NCI-H1436 (cell line): ENCODE measurements around the gene TAF4B.

Experiments
- DNase-seq: peaks from one replicate; lab custom pipeline; 2025; lab: John Stamatoyannopoulos, UW

TAF4B gene

GRCh38 chr18:26386002-26386401 is 159.8 kb downstream of the TAF4B start:
- peak; percentile 1 for DNase-seq

DNA sequence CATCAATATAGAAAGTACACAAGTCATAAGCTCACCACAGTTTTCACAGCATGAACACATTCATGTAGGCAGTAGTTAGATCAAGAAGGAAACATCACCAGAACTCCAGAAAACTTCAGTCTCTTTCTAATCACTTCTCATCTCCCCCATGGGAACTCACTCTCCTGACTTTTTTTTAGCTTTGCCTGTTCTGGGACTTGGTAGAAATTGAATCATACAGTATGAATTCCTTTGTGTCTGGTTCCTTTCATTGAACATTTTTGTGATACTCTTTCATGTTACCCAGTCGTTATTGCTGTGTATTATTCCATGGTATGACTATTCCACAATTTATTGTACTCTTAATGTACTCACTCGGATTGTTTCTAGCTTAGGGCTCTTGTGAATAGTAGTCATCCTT is 160.2 kb downstream of the TAF4B start:
- no peak for DNase-seq

- DNase-seq = no peak
Measured at GRCh38 chr18:26394047-26394654, 167.9 kb downstream of the TAF4B start.

- no peak for DNase-seq
Measured at GRCh38 chr18:26397019-26397418, 170.8 kb downstream of the TAF4B start.

DNA sequence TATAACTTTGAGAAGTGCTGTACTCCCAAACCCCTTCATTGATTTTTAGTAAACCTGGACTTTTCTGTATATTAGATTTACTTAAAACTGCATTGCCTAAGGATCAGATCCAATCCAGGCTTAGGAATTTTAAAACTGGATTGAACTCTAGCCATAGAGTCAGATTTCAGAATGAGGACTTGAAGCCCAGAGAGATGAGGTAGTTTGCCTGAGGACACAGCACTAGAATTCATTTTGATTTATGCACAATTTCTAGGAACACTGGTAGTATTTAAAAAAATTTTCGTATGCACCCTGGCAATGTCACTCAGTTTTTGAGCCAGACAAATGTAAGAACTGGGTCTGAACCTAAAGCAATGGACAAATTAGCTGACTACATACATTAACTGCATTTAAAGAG is 177.2 kb downstream of the TAF4B start:
- DNase-seq = no peak

- DNase-seq = peak; percentile 16
Measured at GRCh38 chr18:26405190-26405801, 179.1 kb downstream of the TAF4B start.

DNA sequence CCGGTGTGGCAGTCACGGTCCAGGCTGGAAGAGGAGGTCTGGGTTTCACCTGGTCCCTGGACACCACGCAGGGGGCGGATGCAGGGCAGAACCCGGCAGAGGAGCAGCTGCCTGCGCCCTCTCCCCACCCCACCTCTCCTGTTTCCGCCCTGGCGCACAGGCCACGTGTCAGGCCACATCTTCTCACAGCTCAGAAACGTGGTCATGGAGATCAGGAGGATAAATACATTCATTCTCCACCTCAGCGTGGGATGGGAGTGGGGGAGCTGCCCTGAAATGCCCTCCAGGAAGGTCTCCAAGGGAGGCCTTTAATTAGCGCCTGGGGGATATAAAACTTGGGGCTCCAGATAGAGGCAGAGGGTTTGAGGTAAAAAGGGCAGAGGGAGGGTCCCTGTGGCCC is 180.1 kb downstream of the TAF4B start:
- no peak for DNase-seq

DNA sequence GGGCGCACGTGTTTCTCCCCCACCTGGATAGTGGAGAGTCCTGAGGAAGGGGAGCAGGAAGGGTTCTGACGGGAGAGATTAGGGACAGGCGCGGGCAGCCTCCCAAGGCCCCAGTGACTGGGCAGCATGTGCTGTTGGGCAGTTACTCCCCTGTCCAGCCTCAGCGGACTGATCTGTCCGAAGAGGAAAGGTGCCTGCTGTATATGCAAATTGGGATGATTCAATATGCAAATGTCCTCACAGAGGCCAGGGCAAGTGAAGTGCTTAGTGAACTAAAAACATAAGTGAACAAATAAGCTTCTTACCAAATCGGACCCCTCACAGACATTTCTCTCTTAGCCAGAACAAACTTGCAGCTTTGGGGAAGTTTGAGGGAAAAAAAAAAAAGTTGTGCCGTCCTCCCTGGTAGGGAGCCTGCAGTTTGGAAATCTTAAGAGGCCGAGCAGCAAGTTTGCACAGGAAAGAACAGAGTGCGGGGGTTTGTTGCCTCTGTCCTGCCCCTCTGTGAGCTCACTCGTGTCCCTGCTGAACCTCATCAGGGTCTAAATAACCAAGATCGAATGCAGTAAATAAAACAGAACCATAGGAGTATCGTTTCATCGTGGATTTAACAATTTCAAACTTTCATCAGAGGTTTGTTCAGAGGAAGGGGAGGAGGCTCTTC is 180.7 kb downstream of the TAF4B start:
- no peak for DNase-seq

DNA sequence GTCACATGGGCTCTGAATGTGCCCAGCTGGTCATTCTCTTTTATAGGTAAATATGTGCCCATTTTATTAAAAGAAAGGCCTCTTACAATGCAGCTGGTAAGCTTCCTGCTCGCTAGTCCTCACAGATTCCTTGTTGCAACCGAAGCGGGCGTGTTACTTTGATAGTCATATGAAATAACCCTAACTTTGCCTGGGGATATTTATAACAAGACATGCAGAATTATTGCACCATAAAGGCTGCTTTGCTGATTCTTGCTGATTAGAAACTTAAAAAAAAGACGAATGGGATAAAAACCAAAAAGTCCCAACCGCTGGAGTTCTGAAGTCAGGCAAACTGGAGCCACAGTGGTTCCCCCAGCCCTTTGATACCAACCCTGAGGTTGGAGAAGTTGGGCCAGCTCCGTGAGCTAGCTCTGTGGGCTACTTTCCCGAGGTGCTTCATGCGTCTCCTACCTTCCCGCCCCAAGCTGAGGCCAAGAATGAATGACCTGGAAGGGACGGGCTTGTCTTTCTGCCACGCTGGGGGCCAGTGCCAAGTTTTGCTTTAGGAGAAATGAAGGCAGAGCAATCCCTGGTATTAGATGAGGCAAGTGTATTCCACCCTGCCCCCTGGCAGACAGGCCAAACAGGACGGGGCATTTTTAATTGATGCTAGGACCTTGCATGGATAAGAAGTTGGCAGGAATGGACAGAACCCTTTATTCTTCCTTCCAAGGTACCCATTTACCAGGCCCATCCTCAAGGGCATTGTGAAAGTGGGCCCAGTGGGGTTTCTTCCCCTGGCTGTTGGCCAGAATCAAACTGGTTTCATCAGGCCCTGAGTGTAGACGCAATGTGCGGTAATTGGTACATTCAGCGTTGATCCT is 181.7 kb downstream of the TAF4B start:
- DNase-seq = no peak

DNA sequence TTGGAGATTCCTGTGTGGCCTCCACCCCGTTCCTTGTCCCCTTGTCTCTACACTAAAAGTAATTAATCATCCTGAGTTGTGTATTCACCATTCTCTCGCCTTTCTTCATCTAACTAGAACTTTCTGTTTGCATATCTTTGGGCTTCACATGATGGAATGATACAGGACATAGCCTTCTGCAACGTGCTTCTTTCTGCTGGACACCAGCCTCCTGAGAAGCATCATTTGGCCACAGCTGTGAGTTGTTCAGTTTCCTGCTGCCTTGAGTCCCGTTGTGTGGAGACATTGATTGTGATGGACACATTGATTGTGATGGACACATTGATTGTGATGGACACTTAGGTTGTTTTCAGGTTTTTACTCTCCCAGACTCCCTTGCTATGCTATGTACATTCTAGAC is 182.8 kb downstream of the TAF4B start:
- no peak for DNase-seq

- DNase-seq = no peak
Measured at GRCh38 chr18:26414901-26415440, 188.7 kb downstream of the TAF4B start.

DNA sequence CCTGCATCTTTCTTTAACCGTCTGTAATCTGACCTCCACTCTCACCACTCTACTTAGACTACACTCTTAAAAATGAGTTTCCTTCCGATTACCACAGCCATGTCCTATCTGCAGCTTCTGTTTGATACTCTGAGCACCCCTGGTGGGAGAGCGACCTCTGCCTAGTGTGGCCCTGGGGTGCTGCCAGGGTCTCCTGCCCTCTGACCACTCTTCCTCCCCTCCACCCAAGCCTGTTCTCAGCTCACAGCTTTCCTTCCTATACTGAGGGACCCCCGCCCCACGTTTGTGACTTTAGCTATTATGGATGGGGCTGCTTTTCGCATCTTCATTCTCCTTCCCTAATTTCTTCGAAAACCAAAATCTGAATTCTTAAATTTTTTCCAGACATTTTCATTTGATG is 189.4 kb downstream of the TAF4B start:
- DNase-seq = no peak

GRCh38 chr18:26416652-26417150 is 190.5 kb downstream of the TAF4B start:
- DNase-seq = no peak

- no peak for DNase-seq
Measured at GRCh38 chr18:26417190-26417589, 190.9 kb downstream of the TAF4B start.

DNA sequence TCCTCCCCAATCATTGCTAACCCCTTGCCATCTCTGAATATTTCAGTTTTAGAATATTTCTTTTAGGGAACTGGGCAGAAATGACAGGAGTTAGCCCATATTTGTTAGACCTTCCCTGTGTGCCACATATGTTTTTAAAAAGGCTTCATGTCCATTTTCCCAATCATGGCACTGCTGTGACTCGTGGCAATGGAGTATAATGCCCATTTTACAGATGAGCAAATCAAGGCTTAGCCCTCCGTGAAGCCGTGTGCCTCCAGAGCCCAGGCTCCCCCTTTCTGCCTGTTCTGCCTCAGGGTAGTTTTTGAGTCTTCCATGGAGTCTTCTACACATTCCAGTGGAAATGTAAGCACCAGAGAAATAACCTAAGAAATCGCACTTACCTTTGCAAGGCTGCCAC is 192.0 kb downstream of the TAF4B start:
- DNase-seq = no peak

GRCh38 chr18:26419746-26420145 is 193.5 kb downstream of the TAF4B start:
- no peak for DNase-seq

GRCh38 chr18:26421503-26421902 is 195.3 kb downstream of the TAF4B start:
- no peak for DNase-seq

DNA sequence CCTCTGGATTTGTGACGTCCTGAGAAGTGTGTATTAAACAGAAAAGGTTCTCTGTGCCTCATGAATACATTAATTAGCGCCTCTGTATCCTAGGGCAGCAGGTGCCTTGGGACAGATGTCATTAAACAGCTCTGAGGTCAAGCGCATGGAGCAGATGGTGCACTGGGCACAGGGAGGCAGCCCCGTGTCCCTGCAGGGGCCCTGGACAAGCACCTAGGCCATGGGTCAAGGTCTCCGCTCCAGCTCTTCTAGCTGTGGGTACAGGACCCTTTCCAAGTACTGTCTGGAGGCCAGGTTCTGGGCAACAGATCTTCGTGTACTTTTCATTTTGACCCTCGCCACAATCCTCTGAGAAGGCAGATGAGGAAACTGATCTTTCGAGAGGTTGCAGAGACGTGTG is 195.7 kb downstream of the TAF4B start:
- no peak for DNase-seq

DNA sequence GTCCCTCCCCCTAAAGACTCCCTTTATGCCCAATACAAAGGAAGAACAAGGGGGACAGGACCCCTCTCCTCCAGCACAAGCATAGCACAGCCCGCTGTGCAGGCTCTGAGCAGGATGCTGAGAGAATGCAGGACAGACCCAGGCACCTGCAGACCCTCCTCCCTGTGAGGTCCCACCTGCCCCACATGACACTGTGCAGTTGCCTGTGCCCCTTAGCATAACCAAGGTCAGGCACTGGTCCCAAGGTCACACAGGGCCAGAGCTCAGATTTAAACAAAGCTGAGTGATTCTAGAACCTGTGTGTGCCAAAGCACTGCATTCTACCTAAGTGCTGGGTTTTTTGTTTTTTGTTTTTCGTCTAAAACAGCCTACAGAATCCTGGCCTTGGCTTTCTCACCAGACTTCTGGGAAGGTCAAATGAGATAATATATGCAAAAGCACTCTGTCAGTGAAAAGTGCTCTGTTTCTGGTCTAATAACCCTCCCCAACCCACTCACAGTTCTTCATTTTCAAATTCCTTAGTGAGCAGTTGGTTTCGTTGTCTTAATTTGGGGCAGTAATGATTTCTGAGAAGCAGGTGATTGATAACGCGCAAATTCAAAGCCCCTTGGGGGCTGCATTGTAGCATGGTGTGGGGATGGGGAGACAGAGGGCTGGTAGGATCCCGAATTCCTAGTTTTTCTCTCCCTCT is 196.4 kb downstream of the TAF4B start:
- no peak for DNase-seq

- no peak for DNase-seq
Measured at GRCh38 chr18:26424428-26425147, 198.3 kb downstream of the TAF4B start.

GRCh38 chr18:26425148-26425531 is 198.9 kb downstream of the TAF4B start:
- DNase-seq = no peak
